ENCODE data around the gene PROX1.

Gene PROX1, protein sequence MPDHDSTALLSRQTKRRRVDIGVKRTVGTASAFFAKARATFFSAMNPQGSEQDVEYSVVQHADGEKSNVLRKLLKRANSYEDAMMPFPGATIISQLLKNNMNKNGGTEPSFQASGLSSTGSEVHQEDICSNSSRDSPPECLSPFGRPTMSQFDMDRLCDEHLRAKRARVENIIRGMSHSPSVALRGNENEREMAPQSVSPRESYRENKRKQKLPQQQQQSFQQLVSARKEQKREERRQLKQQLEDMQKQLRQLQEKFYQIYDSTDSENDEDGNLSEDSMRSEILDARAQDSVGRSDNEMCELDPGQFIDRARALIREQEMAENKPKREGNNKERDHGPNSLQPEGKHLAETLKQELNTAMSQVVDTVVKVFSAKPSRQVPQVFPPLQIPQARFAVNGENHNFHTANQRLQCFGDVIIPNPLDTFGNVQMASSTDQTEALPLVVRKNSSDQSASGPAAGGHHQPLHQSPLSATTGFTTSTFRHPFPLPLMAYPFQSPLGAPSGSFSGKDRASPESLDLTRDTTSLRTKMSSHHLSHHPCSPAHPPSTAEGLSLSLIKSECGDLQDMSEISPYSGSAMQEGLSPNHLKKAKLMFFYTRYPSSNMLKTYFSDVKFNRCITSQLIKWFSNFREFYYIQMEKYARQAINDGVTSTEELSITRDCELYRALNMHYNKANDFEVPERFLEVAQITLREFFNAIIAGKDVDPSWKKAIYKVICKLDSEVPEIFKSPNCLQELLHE

DNA sequence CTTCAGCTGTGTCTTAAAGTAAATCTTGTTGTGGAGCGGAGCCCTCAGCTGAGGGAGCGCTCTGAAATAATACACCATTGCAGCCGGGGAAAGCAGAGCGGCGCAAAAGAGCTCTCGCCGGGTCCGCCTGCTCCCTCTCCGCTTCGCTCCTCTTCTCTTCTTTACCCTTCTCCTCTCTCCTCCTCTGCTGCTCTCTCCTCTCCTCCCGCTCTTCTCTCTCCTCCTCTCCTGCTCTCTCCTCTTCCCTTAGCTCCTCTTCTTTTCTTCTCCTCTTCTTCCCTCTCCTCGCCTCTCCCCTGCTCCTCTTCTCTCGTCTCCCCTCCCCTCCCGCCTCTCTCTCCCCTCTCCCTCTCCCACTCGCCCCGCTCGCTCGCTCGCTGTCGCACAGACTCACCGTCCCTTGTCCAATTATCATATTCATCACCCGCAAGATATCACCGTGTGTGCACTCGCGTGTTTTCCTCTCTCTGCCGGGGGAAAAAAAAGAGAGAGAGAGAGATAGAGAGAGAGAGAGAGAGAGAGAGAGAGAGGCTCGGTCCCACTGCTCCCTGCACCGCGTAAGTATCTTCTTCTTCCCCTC, at the start of gene PROX1:
PROX1 (plus strand) TSS at position 47 of the 580 bp plus-strand sequence. CDS start 8,563 bp downstream, outside the sequence.
- no peak for DNase-seq (ENCODE audit: low read depth in 2 of 2)

DNA sequence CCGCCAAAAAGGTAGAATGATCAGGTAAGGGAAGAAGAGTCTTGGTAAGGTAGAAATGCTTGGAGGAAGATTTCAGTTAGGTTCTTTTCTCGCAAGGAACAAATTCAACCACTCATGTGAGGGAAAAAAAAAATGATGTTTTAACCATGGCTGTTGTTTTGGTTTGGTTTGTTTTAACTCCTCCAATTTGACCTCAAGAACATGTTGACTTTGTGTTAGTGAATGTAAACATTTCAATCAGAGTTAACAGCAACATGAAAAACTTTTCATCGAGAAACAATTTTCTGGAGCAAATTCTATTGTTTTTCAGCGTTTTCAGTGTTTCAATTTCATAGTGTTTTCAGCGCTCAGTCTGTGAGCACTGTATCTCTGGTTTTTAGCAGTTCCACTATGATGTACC, 49.0 kb upstream of the PROX1 start:
- no peak for DNase-seq (ENCODE audit: low read depth in 2 of 2)

DNA sequence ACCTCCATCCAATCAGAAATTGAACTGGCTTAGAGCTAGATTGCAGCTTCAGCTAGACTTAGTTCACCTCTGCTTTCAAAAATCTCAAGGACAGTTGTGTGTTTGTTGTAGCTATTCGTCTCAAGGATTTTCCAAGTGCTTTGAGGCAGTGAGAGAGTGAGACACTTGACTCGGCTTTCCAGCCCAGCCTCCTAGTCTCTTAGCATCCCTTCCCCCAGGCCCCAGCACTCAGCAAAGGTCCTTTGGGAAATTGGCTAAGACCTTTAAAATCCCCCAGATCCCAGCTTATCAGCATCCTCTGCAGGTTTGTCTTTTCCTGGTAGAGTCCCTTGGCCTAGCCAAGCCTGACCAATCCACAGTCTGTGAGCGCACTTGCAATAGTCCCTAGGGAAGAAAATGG, 47.9 kb upstream of the PROX1 start:
- no peak for DNase-seq (ENCODE audit: low read depth in 2 of 2)

DNA sequence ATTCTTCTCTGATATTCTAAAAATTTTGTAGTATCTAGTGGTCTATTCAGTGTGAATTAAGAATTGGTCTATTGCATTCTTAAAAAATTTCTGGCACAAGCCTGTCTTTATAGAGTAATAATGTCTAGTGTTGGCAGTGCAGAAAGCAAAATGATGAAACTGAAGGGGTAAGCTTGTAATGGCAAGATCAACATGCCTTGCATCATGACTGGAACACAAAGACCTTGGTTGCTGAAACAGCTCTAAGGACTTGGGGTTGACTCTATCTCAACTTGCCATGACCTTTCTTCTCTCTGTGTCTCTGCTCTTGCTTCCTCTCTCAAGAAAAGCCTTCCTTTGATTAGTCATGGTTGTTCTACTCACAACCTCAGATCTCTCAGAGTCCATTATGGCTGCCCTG, 46.8 kb upstream of the PROX1 start:
- DNase-seq (ENCODE audit: low read depth in 2 of 2) = no peak

DNA sequence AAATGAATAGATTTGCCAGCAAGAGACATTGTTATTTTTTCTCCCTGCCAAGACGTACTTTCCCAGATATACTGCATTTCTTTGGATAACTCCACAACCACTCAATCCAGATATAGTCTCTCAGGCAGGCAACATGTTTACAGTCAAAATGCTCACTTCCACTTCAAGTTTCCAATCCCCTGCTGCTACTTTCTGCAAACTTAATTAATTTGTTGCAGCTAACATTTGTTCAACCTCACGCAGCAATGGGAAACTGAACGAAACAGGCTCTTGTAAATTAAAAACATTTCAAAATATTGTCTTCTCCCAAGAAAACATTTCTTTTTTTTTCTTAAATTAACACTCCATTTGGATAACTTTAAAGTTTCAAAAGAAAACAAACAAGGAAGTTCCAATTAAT, 45.7 kb upstream of the PROX1 start:
- DNase-seq (ENCODE audit: low read depth in 2 of 2) = no peak

DNA sequence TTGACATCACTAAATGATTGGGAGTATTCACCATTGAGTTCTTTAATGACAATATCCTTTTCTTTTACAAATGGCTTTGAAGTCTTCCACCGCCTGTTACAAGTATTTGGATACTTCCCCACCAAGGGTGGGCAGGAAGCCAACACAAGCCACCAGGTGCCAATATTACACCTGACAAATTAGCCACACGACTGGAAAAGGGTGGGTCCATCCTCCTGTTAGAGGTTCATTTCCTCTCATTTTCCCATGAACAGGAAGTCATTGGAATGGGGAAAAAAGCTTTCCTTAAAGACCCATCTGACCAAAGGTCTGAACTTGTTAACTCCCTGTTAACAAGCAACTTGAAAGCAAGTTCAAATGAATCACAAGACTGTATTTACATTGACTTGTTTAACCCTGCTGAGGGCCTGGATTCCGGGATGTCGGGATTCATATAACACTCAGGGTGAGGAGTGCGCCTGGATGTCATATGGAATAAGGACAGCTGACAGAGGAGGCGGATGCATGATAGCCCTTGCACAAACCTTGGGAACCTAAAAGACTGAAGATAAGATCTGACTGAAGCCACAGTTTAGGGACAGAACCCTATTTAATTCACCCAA, 40.5 kb upstream of the PROX1 start:
- DNase-seq (ENCODE audit: low read depth in 2 of 2) = no peak

GRCh38 chr1:213951876-213952275, 35.9 kb upstream of the PROX1 start:
- DNase-seq (ENCODE audit: low read depth in 2 of 2) = no peak

GRCh38 chr1:213953806-213954205, 34.0 kb upstream of the PROX1 start:
- DNase-seq (ENCODE audit: low read depth in 2 of 2) = no peak

DNA sequence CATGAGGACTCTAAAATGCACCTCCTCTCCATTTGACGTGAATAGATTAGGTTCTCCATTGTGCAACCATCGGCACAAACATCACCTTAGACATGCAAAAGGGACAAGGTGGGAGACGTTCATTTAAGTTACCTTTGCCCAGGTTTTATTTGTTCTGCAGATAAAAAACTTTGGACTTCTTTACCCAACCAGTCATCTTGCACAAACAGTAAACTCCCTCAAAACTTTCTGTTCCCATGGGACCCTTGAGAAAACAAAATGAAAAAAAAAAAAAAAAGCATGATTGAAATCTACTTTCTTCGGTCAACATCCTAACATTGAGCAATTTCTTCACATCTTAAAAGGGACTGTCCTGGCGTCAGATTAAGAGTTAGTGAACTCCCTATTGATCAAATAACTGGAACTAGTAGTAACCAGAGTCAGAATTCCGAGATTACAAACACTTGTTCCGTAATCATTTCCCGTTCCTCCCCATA, 31.4 kb upstream of the PROX1 start:
- DNase-seq (ENCODE audit: low read depth in 2 of 2) = no peak

DNA sequence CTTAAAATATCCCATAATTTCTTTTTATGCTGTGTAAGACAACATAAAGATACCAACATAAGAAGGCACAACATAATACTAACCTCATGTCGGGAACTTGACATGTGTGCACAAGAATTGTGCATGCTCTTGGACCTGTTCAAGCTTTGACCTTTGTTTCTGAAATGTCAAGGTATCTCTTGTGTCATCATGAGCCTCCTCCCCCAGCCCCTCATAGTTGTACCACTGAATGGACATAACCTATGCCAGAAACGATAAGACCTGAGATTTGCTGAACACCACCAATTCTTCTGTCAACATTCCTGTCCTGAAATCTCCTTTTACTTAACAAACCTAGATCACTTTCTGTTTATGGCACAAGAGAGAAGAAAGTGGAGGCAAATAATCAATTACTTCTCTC, 29.4 kb upstream of the PROX1 start:
- DNase-seq (ENCODE audit: low read depth in 2 of 2) = no peak

DNA sequence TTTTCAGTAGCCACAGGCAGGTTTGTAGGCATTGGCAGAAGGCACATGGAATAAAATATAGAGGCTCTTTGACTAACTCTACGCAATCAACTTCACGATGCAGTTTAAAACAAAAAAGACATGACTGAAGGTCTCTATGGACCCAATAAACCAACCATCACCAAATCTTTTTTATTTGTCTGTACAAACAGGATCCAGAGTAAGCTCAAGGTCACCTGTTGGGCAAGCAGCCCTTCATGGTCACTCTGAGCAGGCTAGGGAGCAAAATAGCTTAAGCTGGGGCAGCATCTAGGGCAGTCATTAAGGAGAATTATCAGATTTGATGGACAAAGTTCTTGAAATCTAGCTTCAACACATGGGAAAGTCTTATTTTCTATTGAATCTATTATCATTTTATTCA, 26.8 kb upstream of the PROX1 start:
- DNase-seq (ENCODE audit: low read depth in 2 of 2) = no peak

GRCh38 chr1:213962508-213962907, 25.3 kb upstream of the PROX1 start:
- no peak for DNase-seq (ENCODE audit: low read depth in 2 of 2)

DNA sequence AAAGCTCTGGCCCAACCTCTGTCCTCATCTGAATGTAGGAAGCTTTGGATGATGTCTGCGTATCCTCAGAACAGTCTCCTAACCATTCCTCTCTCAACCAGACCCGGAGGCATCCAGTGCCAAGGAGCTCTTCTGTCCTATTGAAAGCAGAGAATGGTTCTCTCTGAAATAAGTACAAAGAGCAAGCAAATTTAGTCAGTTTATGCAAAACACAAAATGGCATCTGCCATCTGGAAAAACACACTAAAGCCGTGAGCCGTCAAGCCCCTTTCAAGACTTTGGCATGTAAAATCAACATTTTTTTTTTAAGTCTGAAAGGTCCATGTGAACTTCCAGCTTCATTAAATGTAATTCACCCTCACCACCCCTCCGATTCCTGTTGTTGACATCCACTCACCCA, 21.7 kb upstream of the PROX1 start:
- no peak for DNase-seq (ENCODE audit: low read depth in 2 of 2)

DNA sequence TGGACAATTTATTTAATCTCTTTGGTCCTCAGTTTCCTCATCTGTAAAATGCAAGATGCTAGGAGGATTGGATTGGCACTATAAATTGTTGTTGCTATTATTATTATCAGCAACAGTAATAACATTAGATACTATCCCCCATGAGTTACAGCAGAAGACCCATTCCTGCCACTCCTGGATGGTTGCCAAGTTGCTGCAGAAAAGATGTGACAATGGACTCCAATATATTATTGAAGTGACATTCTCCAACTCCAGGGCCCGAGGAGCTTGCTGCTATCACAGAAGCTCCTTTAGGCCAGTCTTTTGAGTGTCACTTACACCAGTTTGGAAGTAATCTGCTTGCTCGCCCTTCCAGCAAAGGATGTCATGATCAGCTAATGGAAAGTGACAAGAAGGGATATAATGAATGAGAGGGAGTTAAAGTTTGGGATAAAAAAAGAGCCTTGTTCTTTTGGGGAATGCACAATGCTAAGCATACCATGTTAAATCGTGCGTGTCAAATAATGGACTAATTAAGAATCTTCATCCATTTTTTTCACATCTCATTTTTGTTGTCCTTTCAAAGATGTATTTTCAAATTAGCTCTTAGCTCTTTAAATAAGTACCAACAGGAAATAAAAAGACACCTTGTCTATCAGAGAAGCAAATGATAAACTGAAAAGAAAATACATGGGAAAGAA, 19.5 kb upstream of the PROX1 start:
- DNase-seq (ENCODE audit: low read depth in 2 of 2) = no peak

GRCh38 chr1:213969958-213970555, 17.7 kb upstream of the PROX1 start:
- no peak for DNase-seq (ENCODE audit: low read depth in 2 of 2)

- no peak for DNase-seq (ENCODE audit: low read depth in 2 of 2)
These were observed 15.6 kb upstream of the PROX1 start for GRCh38 chr1:213972141-213972540.

- DNase-seq (ENCODE audit: low read depth in 2 of 2) = no peak
These were observed 14.6 kb upstream of the PROX1 start for GRCh38 chr1:213973129-213973528.

DNA sequence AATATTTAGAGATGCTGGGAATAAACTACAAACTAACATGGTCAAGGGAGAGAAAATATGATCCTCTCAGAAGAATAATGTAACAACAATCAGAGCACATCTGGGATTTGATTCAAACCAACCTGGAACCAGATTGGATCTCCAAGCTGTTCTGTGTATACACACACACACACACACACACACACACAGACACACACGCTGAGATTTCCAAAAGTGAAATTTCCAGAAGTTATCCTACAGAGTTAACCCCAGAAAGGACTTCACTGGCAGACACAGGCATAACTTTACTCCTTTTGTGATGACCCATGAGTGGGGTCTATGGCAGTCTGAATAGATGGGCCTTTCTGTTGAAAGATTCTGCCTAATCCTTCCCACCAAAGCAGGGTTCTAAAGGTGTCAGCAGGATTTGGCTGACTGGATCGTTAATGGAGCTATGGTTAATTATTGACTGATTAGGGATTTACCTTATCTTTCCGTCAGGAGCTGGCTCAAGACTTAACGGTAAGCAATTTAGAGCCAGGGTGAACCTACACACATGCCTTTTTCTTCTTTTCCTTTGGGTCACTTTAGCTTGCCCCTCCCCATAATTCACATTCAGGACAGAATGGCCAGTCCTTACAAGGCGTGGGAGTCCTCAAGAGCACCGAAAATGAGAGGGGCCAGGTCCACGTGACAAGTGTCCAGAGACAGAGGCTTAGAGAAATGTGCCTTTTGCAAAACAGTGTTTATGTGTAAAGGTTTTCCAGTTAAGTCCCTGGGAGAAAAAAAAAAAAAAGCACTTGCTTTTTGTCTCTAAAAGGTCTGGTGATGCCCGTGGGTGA, 10.9 kb upstream of the PROX1 start:
- no peak for DNase-seq (ENCODE audit: low read depth in 2 of 2)

- no peak for DNase-seq (ENCODE audit: low read depth in 2 of 2)
These were observed 10.3 kb upstream of the PROX1 start for GRCh38 chr1:213977486-213977842.

GRCh38 chr1:213977909-213978308, 9.9 kb upstream of the PROX1 start:
- DNase-seq (ENCODE audit: low read depth in 2 of 2) = no peak
